HG03175 (cell line): ENCODE data around the gene BIRC6.
"Not testable (repeated sequence)": the region's sequence is repeated elsewhere in the genome, so short reads cannot be mapped to it uniquely, and the experiment has no call there.

ENCODE experiments used
- ATAC-seq: cut with Tn5 transposase; IDR thresholded peaks from one replicate; pipeline ENCODE4 v1.9.1; 2021; ENCODE audit warnings: mild to moderate bottlenecking, moderate library complexity; ENCODE audit not compliant: unreplicated experiment

The BIRC6 gene

GRCh38 chr2:32502941-32503340, 146.1 kb downstream of the BIRC6 start:
- no peak for ATAC-seq

GRCh38 chr2:32504877-32505478, 148.2 kb downstream of the BIRC6 start:
- no peak for ATAC-seq

DNA sequence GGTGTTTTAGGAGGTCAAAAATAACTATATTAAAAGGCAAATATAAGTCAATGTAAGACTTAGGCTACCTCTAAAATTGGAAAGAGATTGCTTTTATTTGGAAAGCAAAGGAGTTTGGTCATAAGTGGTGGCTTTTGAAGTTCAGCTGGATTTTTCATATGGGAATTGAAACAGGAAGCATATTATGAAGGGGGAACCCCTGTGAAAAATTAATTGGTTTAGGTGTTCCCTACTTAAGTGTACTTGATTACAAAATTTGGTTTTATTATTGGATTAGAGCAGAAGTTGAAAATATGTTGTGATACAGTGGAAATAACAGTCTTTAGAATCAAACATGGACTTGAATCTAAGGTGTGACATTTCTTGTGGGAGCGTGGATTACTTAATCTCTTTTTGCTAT, 149.6 kb downstream of the BIRC6 start:
- no peak for ATAC-seq

DNA sequence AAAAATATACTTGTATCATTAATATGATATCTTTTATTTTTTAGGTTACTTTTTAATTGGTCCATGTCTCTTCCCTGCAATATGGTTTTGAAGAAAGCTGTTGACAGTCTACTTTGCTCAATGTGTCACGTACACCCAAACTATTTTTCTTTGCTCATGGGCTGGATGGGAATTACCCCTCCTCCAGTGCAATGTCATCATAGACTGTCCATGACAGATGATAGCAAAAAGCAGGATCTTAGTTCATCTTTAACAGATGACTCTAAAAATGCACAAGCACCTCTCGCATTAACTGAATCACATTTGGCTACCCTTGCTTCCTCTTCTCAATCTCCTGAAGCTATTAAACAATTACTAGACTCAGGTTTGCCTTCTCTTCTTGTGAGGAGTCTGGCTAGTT, 158.1 kb downstream of the BIRC6 start:
- no peak for ATAC-seq

DNA sequence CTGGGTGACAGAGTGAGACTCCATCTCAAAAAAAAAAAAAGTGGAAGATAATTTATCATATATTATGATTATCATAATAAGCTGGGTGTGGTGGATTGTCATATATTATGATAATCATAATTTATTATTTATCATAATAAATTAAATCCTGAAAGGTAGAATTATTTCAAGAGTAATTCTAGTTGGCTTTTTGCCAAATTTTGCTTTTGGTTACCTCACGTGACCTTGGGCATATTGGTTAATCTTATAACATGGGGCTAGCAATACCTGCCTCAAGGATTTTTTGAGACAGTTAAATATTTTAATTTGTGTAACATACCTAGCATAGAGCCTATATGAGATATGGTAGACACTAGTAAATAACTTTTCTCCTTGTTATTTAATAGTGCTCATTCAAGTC, 159.7 kb downstream of the BIRC6 start:
- no peak for ATAC-seq

DNA sequence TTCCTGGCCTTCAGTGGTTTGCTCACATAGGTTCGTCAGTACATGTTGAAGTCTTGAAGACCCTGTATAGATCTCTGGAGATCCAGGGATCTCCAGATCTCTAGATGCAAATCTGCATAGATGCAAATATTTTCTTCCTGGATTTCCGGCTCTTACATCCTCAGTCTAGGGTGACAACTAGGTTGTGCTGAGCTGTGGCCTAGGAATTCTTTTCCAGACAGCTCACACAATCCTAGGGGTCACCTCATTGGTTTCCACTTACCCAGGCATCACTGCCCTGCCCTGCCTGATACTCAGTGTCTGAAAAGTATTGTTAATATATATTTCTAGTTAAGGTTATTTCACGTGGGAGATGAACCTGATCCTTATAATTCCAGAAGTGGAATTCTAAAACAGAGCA, 165.9 kb downstream of the BIRC6 start:
- ATAC-seq, result no peak

DNA sequence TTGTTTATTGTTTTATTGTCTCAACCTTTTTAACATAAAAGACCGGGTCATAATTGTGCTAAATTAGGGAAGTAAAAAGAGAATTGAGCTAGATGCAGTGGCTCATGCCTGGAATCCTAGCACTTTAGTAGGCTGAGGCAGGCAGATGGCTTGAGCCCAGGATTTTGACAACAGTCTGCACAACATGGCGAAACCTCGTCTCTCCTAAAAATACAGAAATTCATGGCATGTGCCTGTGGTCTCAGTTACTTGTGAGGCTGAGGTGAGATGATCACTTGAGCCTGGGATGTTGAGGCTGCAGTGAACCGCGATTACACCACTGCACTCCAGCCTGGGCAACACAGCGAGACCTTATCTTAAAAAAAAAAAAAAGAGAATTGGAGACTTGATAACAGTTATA, 166.9 kb downstream of the BIRC6 start:
- ATAC-seq, result no peak

DNA sequence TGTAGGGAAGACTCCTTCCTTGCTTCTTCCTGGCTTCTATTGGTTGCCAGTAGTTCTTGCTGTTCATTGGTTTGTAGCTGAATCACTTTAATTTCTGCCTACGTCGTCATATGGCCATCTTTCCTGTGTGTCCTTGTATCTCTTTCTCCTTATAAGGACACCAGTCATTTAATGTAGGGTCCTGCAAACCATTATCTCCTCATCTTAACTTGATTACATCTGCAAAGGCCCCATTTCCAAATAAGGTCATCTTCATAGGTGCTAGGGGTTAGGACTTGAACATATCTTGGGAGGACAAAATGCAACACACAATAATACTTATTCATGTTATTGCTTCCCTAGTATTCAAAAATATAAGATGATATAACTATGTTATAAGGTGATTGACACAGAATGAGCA, 175.5 kb downstream of the BIRC6 start:
- no peak for ATAC-seq

- no peak for ATAC-seq
These were observed 176.1 kb downstream of the BIRC6 start for GRCh38 chr2:32532961-32533360.

DNA sequence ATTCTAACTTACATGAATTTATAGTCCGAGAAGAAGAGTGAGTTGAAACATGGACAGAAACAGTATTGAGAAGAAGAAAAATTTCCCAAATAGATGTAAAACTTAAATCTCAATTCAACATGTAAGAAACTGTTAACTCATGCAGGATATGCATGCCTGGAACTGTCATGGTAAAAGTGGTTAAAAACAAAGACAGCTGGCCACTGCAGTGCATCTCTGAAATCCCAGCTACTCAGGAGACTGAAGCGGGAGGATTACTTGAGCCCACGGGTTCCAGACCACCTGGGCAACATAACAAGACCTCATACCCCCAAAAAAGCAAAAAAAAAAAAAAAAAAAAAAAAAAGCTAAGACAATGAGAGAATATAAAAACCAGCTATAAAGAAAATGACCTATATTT, 178.0 kb downstream of the BIRC6 start:
- no peak for ATAC-seq

DNA sequence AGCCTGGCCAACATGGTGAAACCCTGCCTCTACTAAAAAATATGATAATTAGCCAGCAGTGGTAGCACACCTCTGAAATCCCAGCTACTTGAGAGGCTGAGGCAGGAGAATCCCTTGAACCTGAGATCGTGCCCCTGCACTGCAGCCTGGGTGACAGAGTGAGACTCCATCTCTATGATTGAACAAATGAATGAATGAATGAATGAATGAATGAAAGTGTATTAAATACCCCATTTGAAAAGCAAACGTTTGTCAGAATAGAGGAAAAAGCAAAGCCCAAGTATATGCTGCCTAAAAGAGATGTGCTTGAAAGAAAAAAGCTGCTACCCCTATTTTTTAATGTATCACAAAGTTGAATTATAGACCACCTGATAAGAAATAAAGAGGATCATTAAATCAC, 181.9 kb downstream of the BIRC6 start:
- ATAC-seq, result no peak

- ATAC-seq, result not testable (repeated sequence)
These were observed 195.7 kb downstream of the BIRC6 start for GRCh38 chr2:32552483-32552882.

DNA sequence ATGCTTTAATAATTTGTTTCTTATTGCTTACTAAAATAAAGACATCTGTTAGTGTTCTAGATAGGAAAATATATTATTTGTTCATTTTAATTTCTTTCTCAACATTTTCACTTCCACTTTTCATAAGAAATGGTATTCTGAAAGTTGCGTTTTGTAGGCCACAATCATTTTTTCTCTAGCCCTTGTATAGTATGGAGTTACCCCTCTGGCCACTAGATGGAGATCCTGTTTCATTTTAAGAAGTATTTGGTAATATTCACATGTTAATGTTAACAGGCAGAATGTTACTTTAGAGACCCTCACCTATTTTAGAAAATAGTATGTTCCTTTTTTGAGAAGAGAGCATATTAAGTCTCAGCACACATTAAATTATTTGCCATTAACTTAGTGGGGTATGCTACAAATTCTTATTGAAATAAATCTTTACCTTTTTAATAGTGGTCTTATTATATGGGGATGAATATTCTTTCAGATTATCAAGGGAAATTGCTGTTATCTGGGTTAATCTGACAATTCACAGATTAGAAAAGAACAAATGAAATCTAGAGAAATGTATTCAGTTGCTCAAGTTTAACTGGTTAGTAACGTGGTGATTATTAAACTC, 197.1 kb downstream of the BIRC6 start:
- ATAC-seq, result peak; percentile 84

GRCh38 chr2:32558492-32558891, 201.7 kb downstream of the BIRC6 start:
- ATAC-seq, result no peak

GRCh38 chr2:32559136-32559535, 202.3 kb downstream of the BIRC6 start:
- ATAC-seq, result no peak

DNA sequence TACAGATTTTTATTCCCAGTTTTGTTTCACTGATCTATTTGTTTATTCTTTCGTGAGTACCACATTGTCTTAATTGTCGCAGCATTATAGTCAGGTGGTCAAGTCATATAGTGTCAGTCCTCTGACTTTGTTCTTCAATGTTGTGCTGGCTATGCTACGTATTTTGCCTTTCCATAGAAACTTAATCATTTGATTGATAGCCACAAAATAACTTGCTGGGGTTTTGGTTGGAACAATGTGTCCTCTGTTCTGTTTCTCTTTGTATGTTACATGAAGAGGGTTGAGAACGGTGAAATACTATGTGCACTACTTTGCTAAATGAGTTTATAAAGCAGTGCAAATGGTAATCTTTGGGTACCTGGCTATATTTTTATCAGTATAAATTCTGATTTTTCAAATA, 206.1 kb downstream of the BIRC6 start:
- ATAC-seq, result no peak

GRCh38 chr2:32564417-32565035, 207.7 kb downstream of the BIRC6 start:
- no peak for ATAC-seq

GRCh38 chr2:32565902-32566301, 209.1 kb downstream of the BIRC6 start:
- ATAC-seq, result no peak

DNA sequence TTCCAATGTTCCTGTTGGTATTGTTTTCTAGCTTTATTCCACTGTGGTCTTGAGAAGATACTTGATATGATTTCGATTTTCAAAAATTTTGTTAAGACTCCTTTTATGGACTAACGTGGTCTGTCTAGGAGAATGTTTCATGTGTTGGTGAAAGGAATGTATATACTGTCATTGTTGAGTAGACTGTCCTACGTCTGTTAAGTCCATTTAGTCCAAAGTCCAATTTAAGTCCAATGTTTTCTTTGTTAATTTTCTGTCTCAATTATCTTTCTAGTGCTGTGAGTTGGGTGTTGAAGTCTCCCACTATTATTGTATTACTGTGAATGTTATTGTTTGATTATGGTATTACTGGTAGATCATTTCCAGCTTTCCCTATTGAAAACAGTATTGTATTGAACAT, 215.2 kb downstream of the BIRC6 start:
- ATAC-seq, result no peak

DNA sequence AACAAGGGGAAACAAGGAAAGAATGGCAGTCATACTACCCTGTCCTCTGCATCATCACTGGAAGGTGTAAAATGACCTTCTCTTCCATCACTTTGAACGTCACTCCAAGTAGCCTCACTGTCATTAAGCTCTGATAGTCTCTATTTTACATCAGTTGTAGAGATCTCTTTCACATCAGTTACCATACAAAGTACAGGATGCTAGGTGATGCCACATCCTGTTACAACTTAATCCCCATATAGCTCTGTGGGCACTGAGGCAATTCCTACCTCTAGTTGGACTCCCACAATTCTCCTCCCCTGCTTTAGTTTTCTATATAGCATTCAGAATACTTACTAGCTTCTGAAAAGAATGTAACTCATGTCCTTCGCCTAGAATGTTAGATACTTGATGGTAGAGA, 215.9 kb downstream of the BIRC6 start:
- ATAC-seq, result no peak

DNA sequence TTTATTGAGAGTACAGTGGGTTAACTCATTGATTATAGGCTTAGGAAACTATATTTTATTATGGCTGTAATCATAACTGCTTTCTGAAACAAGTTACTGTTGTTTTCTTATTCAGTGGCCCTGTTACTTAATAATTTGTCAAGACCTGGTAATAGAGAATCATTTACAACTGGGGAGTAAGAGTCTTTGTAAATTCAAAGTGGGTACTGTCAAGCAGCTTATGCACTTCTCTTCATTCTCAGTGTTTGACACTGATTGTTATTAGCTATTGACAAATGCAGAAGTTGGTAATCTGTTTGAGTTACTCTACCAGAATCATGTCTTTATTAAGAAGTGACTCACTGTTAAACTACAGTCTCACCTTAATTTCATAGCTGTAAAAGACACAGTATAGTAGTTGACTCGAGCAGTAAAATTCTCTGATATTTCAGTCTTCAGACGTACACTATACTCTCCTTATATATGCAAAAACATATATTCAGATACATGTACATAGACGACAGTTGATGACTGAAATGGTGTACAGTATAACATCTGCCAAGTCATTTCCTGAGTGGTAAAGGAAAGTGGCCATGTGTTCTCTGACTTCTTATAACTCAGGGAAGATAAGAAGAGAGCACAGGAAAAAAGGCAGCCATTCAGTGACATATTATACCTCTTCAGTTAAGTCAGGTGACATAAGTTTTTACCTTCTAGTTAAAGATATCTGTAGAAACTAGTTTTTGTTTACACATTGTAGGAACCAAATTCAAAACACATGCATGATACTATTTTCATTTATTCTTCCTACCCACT, 235.0 kb downstream of the BIRC6 start:
- ATAC-seq, result no peak

- ATAC-seq, result no peak
These were observed 237.8 kb downstream of the BIRC6 start for GRCh38 chr2:32594573-32594972.
